GM12872 (cell line): ENCODE results near the gene YPEL3.

ENCODE experiments used
- TF ChIP-seq, protein P1 (sequence below): IDR thresholded peaks from 3 replicates; pipeline ENCODE4 v1.5.1; 2011; ENCODE audit warnings: low read depth, mild to moderate bottlenecking, low read length, moderate library complexity; ENCODE audit not compliant: insufficient read depth

Gene YPEL3

DNA sequence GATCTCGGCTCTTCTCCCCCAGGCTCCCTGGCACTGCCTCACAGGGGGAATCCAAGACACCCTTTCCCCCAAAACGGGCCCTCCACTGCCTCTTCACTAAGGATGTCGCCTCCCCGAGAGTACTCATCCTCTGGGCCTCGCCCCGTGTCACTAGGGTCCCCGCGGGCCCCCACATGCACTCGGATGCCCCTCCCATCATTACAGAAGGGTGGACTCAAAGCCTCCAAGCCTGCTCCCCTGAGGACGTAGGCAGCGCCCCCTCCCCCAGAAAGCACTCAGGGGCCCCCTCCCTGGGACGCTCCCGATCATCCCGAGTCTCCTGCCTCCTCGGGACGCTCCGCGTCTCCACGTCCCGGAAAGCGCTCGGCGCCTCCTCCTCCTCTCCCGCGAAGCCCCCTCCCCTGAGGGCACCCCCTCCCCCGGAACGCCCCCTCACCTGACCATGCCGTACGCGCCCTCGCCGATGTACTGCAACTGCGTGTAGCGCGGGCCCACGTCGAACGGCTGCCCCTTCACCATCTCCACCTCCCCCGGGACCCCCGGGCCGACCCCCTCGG lies 26.7 kb upstream of the YPEL3 start:
- TF ChIP-seq, protein P1, sequence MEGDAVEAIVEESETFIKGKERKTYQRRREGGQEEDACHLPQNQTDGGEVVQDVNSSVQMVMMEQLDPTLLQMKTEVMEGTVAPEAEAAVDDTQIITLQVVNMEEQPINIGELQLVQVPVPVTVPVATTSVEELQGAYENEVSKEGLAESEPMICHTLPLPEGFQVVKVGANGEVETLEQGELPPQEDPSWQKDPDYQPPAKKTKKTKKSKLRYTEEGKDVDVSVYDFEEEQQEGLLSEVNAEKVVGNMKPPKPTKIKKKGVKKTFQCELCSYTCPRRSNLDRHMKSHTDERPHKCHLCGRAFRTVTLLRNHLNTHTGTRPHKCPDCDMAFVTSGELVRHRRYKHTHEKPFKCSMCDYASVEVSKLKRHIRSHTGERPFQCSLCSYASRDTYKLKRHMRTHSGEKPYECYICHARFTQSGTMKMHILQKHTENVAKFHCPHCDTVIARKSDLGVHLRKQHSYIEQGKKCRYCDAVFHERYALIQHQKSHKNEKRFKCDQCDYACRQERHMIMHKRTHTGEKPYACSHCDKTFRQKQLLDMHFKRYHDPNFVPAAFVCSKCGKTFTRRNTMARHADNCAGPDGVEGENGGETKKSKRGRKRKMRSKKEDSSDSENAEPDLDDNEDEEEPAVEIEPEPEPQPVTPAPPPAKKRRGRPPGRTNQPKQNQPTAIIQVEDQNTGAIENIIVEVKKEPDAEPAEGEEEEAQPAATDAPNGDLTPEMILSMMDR: no peak

DNA sequence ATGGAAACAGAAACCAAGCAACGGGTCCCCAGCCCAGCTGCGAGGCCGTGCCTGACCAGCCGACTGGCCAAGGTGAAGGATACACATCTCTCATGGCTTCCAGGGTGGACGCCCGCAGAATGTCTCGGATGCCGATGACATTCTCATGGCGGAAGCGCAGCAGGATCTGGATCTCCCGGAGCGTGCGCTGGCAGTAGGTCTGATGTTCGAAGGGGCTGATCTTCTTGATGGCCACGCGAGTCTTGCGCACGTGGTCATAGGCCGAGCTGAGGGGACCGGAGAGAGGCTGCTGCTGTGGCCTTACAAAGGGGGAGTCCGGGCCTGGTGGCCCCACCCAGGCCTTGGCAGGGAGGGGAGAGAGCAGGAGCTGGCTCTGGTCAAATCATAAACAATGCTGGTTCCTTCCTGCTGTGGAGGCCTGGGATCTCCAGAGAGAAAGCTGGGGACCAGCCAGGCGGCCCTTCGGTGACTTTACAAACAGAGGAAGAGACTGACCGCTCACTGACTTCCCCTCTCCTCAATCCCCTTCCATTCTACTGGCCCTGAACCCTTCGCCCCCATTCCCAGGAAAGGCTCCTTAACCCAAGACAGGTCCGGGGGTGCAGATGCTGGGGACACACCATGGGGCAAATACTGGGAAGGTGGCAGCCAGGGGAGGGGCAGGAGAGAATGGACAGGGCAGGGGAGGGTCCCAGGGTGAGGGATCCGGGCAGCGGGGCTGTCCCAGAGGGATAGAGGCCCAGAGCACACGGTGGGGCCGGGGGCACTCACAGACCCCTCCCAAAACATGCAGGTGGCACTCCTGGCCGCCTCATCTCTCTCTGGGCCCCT lies 25.9 kb upstream of the YPEL3 start:
- TF ChIP-seq, protein P1: no peak

GRCh38 chr16:30120340-30121105 lies 24.5 kb upstream of the YPEL3 start:
- TF ChIP-seq, protein P1: no peak

DNA sequence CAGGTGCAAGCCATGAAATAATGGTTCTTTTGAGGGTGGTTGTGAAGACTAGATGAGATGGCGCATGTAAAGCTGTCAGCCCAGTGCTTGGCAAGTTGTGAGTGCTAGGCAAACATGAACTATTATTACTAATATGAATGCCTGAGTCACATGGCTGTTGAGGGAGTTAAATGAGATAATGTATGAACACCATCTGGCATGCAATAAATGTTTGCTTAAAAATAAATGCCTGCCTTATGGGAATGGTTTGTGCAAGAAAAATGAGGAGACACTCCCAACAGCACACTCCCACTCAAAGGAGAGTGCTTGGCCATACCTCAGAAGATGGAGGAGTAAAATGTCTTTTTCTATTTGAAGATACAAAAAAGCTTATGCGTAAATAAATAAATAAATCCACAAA lies 23.4 kb upstream of the YPEL3 start:
- TF ChIP-seq, protein P1: no peak

GRCh38 chr16:30117768-30118167 lies 21.8 kb upstream of the YPEL3 start:
- TF ChIP-seq, protein P1: no peak

GRCh38 chr16:30116291-30117207 lies 20.5 kb upstream of the YPEL3 start:
- TF ChIP-seq, protein P1: no peak
